ENCODE data around the gene CDKL1. TPM values are rescaled to one million over a fixed set of nuclear protein-coding genes. Genes with fewer than 3 reads are reported as not detected.
A peak's percentile ranks its signal among the peaks of the same experiment; 100 is the strongest.

Gene CDKL1
- total RNA-seq, 1 experiment from 2014 or later = 5.9 TPM

DNA sequence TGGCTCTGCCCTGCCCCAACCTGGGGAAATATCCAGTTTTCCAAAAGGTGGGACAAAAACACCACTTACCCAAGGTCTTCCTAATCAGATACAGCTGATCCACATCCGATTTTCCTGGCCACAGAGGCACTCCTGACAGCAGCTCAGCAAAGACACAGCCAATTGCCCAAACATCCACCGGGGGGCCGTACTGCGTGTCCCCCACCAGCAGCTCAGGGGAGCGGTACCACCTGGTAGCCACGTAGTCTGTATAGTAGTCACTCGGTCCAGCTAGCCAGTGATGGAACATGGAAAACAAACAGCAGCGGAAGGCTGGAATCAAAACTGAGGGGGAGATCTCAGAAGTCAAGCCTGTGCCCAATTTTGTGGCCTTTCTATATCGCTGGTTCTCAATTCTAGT lies 55.7 kb downstream of the CDKL1 start:
- no peaks in the 10 kb centered on the region for H3K9me2 ChIP-seq (replicated peaks; ENCODE audit: insufficient read depth, low read length)
- H3K36me3 ChIP-seq (ENCODE audit: insufficient read depth, low read length) = no peaks in the 10 kb centered on the region
- no peaks in the 10 kb centered on the region for H4K20me1 ChIP-seq (ENCODE audit: insufficient read depth, low read depth, low read length)
- DNase-seq = peak; percentile 65
- H3K4me2 ChIP-seq (ENCODE audit: low read depth, low read length, poor library complexity, severe bottlenecking) = no peak overlapping the region
- H3K4me3 ChIP-seq (ENCODE audit: low read length) = no peak overlapping the region
- H3K79me2 ChIP-seq (ENCODE audit: low read length) = no peaks in the 10 kb centered on the region
- peaks cover 33% of the 10 kb centered on the region for H3K4me1 ChIP-seq (ENCODE audit: low read length)
- H3K9me3 ChIP-seq (ENCODE audit: low read length) = no peaks in the 10 kb centered on the region
- no peak overlapping the region for H3K27ac ChIP-seq (ENCODE audit: low read length)
- H2AFZ ChIP-seq (ENCODE audit: low read length) = no peak overlapping the region
- no peak overlapping the region for H3K9ac ChIP-seq (ENCODE audit: low read length)
- H3K27me3 ChIP-seq (ENCODE audit: low read length) = no peaks in the 10 kb centered on the region

DNA sequence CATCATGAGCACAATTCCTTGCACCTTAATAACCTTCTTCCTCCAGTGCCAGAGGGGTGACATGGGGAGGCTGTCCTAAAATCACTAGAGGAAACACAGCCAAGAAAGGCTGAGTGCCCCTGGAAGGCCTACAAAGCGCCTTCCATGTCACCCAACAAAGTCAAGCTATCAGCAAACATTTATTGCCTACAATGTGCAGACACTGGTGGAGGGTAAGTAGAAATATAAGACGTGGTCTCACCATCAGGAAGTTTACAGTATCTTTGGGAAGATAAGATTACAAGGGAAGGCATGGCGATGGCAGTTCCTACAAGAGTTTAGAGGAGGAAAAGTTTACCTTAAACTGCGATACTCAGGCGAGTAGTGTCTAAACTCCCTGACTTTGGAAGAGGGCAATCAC lies 56.6 kb downstream of the CDKL1 start:
- no peak overlapping the region for H3K4me2 ChIP-seq (ENCODE audit: low read depth, low read length, poor library complexity, severe bottlenecking)
- H3K4me3 ChIP-seq (ENCODE audit: low read length) = no peak overlapping the region
- H3K27me3 ChIP-seq (ENCODE audit: low read length) = no peaks in the 10 kb centered on the region
- H3K9me2 ChIP-seq (replicated peaks; ENCODE audit: insufficient read depth, low read length) = no peaks in the 10 kb centered on the region
- no peaks in the 10 kb centered on the region for H3K79me2 ChIP-seq (ENCODE audit: low read length)
- H3K9ac ChIP-seq (ENCODE audit: low read length) = no peak overlapping the region
- H2AFZ ChIP-seq (ENCODE audit: low read length) = no peak overlapping the region
- no peak overlapping the region for H3K27ac ChIP-seq (ENCODE audit: low read length)
- no peaks in the 10 kb centered on the region for H3K36me3 ChIP-seq (ENCODE audit: insufficient read depth, low read length)
- DNase-seq = no peak
- H3K4me1 ChIP-seq (ENCODE audit: low read length) = peaks cover 30% of the 10 kb centered on the region
- no peaks in the 10 kb centered on the region for H4K20me1 ChIP-seq (ENCODE audit: insufficient read depth, low read depth, low read length)
- H3K9me3 ChIP-seq (ENCODE audit: low read length) = no peaks in the 10 kb centered on the region

DNA sequence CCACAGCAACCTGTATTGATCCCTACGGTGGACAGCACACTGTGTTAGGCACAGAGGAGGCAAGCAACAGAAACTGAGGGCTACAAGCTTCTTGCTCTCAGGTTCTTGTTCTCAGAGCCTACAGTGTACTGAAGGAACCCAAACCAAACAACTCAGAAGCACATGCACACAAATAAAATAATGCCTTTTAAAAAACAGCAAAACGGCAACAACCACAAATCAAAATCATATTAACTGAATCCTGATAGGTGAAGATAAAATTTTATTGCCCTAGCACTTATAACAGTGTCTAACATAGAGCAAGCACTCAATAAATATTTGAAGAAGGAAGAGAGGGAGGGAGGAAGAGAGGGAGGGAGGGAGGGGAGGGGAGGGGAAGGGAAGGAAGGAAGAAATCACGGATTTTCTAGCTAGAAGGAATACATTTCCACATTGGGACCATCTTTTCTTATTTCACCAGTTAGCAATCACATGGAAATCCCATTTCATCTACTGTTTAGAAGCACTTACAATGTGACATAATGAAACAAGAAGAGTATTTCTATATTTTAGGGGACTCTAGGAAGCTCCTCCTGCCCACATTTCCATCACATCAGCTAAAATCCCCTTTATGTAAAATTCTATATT lies 57.4 kb downstream of the CDKL1 start:
- H3K27me3 ChIP-seq (ENCODE audit: low read length) = no peaks in the 10 kb centered on the region
- H3K27ac ChIP-seq (ENCODE audit: low read length) = no peak overlapping the region
- no peak overlapping the region for H2AFZ ChIP-seq (ENCODE audit: low read length)
- no peaks in the 10 kb centered on the region for H3K79me2 ChIP-seq (ENCODE audit: low read length)
- H3K36me3 ChIP-seq (ENCODE audit: insufficient read depth, low read length) = no peaks in the 10 kb centered on the region
- DNase-seq = no peak
- H3K9ac ChIP-seq (ENCODE audit: low read length) = no peak overlapping the region
- no peak overlapping the region for H3K4me2 ChIP-seq (ENCODE audit: low read depth, low read length, poor library complexity, severe bottlenecking)
- no peaks in the 10 kb centered on the region for H3K9me2 ChIP-seq (replicated peaks; ENCODE audit: insufficient read depth, low read length)
- H4K20me1 ChIP-seq (ENCODE audit: insufficient read depth, low read depth, low read length) = no peaks in the 10 kb centered on the region
- H3K9me3 ChIP-seq (ENCODE audit: low read length) = no peaks in the 10 kb centered on the region
- no peak overlapping the region for H3K4me3 ChIP-seq (ENCODE audit: low read length)
- H3K4me1 ChIP-seq (ENCODE audit: low read length) = peaks cover 27% of the 10 kb centered on the region

DNA sequence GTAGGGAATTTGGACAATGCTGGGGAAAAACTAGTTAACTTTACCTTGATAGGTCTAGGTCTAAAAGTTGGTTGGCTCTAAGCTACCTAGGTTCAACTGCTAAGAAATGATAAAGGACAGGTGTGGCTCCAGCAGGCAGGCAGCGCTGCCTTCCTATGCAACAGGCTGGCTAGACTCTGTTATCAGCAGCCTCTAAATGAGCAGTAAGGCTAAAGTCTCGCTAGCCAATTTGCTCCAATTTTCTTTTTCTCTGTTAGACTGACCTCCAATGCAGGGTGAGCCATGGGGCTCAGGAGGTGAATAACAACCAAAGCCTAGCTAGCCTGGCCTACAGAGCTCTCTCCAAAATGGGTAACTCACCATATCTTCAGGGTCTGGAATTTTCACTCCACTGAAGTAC lies 58.1 kb downstream of the CDKL1 start:
- Histone ChIP-seq H3K4me1 (ENCODE audit: low read length) (peaks cover 23% of the 10 kb centered on the region), H3K79me2 (ENCODE audit: low read length) (no peaks in the 10 kb centered on the region), H4K20me1 (ENCODE audit: insufficient read depth, low read depth, low read length) (no peaks in the 10 kb centered on the region), H3K9me3 (ENCODE audit: low read length) (no peaks in the 10 kb centered on the region), H3K36me3 (ENCODE audit: insufficient read depth, low read length) (no peaks in the 10 kb centered on the region), H2AFZ (ENCODE audit: low read length) (no peak overlapping the region), H3K4me2 (ENCODE audit: low read depth, low read length, poor library complexity, severe bottlenecking) (no peak overlapping the region), H3K9me2 (replicated peaks; ENCODE audit: insufficient read depth, low read length) (no peaks in the 10 kb centered on the region), H3K4me3 (ENCODE audit: low read length) (no peak overlapping the region), H3K27ac (ENCODE audit: low read length) (no peak overlapping the region), H3K9ac (ENCODE audit: low read length) (no peak overlapping the region), H3K27me3 (ENCODE audit: low read length) (no peaks in the 10 kb centered on the region)
- DNase-seq = no peak

DNA sequence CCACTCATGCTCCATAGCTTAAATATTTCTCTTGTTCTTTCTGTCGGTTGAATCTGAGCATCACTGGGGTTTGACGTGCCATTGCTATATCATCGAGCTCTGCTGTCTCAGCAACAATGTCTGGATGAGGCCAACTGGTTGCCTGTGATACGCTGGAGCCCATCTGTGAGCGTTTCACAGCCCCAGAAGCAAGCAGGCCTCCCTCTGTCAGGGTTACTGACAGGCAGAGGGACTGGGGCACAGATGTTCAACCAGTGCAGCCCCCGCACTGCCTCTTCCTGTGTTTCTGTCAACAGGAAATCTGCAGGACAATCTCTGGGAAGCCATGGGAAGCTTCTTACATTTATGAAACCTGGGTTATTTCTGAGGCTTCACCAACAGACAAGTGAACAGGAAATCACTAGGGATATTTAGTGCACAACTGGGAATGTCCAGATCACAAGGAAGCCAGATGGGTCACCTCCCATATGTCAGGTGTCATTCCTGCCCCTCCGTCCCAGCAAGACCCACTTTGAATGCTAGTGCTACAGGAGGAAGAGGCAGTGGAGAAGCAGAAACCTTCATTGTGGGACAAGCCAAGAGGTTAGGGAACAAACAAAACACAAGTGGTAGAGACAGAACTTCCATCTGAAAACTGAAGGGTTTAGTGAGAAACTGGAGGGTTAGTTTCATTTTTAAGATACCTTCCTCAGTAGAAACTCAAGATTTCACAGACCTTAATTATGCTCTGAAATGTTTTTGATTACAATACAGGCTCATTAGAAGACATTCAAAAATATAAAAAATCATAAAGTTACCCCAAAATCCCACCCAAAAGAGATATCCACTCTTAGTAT lies 60.5 kb downstream of the CDKL1 start:
- Histone ChIP-seq H3K79me2 (ENCODE audit: low read length) (no peaks in the 10 kb centered on the region), H4K20me1 (ENCODE audit: insufficient read depth, low read depth, low read length) (no peaks in the 10 kb centered on the region), H3K4me2 (ENCODE audit: low read depth, low read length, poor library complexity, severe bottlenecking) (peak overlapping the region; percentile 7), H3K9me3 (ENCODE audit: low read length) (no peaks in the 10 kb centered on the region), H3K9me2 (replicated peaks; ENCODE audit: insufficient read depth, low read length) (no peaks in the 10 kb centered on the region), H3K4me3 (ENCODE audit: low read length) (no peak overlapping the region), H3K4me1 (ENCODE audit: low read length) (peaks cover 7% of the 10 kb centered on the region), H3K9ac (ENCODE audit: low read length) (no peak overlapping the region), H3K27me3 (ENCODE audit: low read length) (no peaks in the 10 kb centered on the region), H3K36me3 (ENCODE audit: insufficient read depth, low read length) (no peaks in the 10 kb centered on the region), H3K27ac (ENCODE audit: low read length) (no peak overlapping the region), H2AFZ (ENCODE audit: low read length) (no peak overlapping the region)
- no peak for DNase-seq

DNA sequence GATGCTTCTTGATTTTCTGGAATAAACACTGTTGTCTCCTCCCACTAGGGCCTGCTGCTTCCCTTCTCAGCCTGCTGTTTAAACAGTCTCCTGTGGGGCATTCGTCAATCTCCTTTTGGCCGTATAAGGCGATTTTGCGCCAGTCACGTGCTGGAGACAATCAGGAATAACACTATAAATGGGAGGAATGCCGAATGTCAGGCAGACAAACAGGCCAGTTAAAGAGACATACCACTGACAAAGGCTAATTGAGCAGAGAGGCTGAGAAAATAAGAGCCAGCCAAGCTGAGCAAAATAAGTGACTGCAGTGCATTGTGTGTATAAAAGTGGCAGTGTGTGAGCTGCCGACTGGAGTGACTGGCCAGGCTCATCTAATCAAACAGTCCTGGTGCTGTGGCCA lies 61.3 kb downstream of the CDKL1 start:
- Histone ChIP-seq H3K9ac (ENCODE audit: low read length) (no peak overlapping the region), H3K27ac (ENCODE audit: low read length) (no peak overlapping the region), H4K20me1 (ENCODE audit: insufficient read depth, low read depth, low read length) (no peaks in the 10 kb centered on the region), H3K4me3 (ENCODE audit: low read length) (no peak overlapping the region), H3K4me1 (ENCODE audit: low read length) (peaks cover 7% of the 10 kb centered on the region), H2AFZ (ENCODE audit: low read length) (no peak overlapping the region), H3K27me3 (ENCODE audit: low read length) (no peaks in the 10 kb centered on the region), H3K36me3 (ENCODE audit: insufficient read depth, low read length) (peaks cover 3% of the 10 kb centered on the region; the same call in 1 of the 2 replicates), H3K9me2 (replicated peaks; ENCODE audit: insufficient read depth, low read length) (no peaks in the 10 kb centered on the region), H3K9me3 (ENCODE audit: low read length) (no peaks in the 10 kb centered on the region), H3K4me2 (ENCODE audit: low read depth, low read length, poor library complexity, severe bottlenecking) (no peak overlapping the region), H3K79me2 (ENCODE audit: low read length) (no peaks in the 10 kb centered on the region)
- no peak for DNase-seq

DNA sequence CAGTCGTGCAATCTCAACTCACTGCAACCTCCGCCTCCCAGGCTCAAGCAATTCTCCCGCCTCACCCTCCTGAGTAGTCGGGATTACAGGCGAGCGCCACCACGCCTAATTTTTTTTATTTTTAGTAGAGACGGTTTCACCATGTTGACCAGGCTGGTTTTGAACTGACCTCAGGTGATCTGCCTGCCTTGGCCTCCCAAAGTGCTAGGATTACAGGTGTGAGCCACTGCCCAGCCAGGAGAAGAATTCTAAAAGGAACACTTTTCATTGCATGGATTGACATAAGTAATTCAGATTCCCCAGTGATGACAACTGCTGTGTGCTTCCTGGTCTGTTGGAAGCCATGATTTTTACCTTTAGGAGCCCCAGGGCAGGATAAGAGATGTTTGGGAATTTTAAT lies 62.5 kb downstream of the CDKL1 start:
- DNase-seq = no peak
- Histone ChIP-seq H3K27me3 (ENCODE audit: low read length) (no peaks in the 10 kb centered on the region), H4K20me1 (ENCODE audit: insufficient read depth, low read depth, low read length) (no peaks in the 10 kb centered on the region), H3K9me2 (replicated peaks; ENCODE audit: insufficient read depth, low read length) (no peaks in the 10 kb centered on the region), H3K9ac (ENCODE audit: low read length) (no peak overlapping the region), H3K36me3 (ENCODE audit: insufficient read depth, low read length) (peaks cover 15% of the 10 kb centered on the region), H3K9me3 (ENCODE audit: low read length) (no peaks in the 10 kb centered on the region), H3K27ac (ENCODE audit: low read length) (no peak overlapping the region), H3K4me1 (ENCODE audit: low read length) (peaks cover 7% of the 10 kb centered on the region), H3K79me2 (ENCODE audit: low read length) (no peaks in the 10 kb centered on the region), H3K4me2 (ENCODE audit: low read depth, low read length, poor library complexity, severe bottlenecking) (no peak overlapping the region), H3K4me3 (ENCODE audit: low read length) (no peak overlapping the region), H2AFZ (ENCODE audit: low read length) (no peak overlapping the region)

DNA sequence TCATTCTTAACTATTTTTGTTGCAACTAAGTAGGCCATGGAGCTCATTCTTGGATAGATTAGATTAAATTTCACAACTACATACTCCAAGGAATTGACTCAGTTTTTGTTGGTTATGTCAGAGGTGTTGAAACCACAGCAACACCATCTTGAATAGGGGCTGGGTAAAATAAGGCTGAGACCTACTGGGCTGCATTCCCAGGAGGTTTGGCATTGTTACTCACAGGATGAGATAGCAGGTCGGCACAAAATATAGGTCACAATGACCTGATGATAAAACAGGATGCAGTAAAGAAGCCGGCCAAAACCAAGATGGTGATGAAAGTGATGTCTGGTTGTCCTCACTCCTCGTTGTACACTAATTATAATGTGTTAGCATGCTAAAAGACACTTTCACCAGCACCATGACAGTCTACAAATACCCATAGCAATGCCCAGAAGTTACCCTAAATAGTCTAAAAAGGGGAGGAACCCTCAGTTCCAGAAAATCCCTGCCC lies 63.6 kb downstream of the CDKL1 start:
- H3K79me2 ChIP-seq (ENCODE audit: low read length) = no peaks in the 10 kb centered on the region
- DNase-seq = no peak
- no peaks in the 10 kb centered on the region for H3K9me3 ChIP-seq (ENCODE audit: low read length)
- H4K20me1 ChIP-seq (ENCODE audit: insufficient read depth, low read depth, low read length) = no peaks in the 10 kb centered on the region
- no peak overlapping the region for H3K9ac ChIP-seq (ENCODE audit: low read length)
- no peak overlapping the region for H3K4me2 ChIP-seq (ENCODE audit: low read depth, low read length, poor library complexity, severe bottlenecking)
- H3K36me3 ChIP-seq (ENCODE audit: insufficient read depth, low read length) = peaks cover 16% of the 10 kb centered on the region
- H2AFZ ChIP-seq (ENCODE audit: low read length) = no peak overlapping the region
- no peaks in the 10 kb centered on the region for H3K9me2 ChIP-seq (replicated peaks; ENCODE audit: insufficient read depth, low read length)
- H3K4me1 ChIP-seq (ENCODE audit: low read length) = peaks cover 7% of the 10 kb centered on the region
- no peaks in the 10 kb centered on the region for H3K27me3 ChIP-seq (ENCODE audit: low read length)
- H3K27ac ChIP-seq (ENCODE audit: low read length) = no peak overlapping the region
- H3K4me3 ChIP-seq (ENCODE audit: low read length) = no peak overlapping the region

All from Karpas-422 (cell line).